Measurements from ENCODE around the gene DAG1. TPM values are rescaled to one million over a fixed set of nuclear protein-coding genes. Genes with fewer than 3 reads are reported as not detected.

The DAG1 gene
- total and polyA plus RNA-seq, 10 of the 15 experiments (the other 5 are each of a cell fraction or from before 2014, with no cell fraction given), result 0.33 to 16.3 (median 9.2) TPM

- TF ChIP-seq PKNOX1 (IDR thresholded peaks at IDR 0.05), result no peak
- 0 out of 2 replicates have a peak, but pooled peaks have one; percentile 2 for TF ChIP-seq BACH1 (IDR thresholded peaks at IDR 0.05; ENCODE audit: borderline replicate concordance)
- TF ChIP-seq TCF3 (IDR thresholded peaks at IDR 0.05; ENCODE audit: borderline replicate concordance, insufficient read depth, low read depth, low read length), result no peak
- TF ChIP-seq TCF12 (IDR thresholded peaks at IDR 0.05; ENCODE audit: low read depth, low read length), result no peak
- TF ChIP-seq CBX3 (IDR thresholded peaks at IDR 0.05; ENCODE audit: borderline replicate concordance, low read depth), result no peak
- no peak for TF ChIP-seq STAT3 (IDR thresholded peaks at IDR 0.05; ENCODE audit: low read depth, low read length)
- no peak for TF ChIP-seq CBX5 (IDR thresholded peaks at IDR 0.05; ENCODE audit: low read depth)
- no peak for TF ChIP-seq NR2F1 (conservative IDR thresholded peaks at IDR 0.05)
- TF ChIP-seq ZBTB40 (IDR thresholded peaks at IDR 0.05; ENCODE audit: borderline replicate concordance), result no peak
- no peak for TF ChIP-seq NFYA (IDR thresholded peaks at IDR 0.05; ENCODE audit: borderline replicate concordance, low read depth, low read length)
- TF ChIP-seq RELA (IDR thresholded peaks at IDR 0.05; ENCODE audit: borderline replicate concordance, partially characterized antibody), result no peak
- TF ChIP-seq ZBTB33 (IDR thresholded peaks at IDR 0.05), result no peak
- TF ChIP-seq MXI1 (IDR thresholded peaks at IDR 0.05; ENCODE audit: low read depth, low read length), result 0 out of 2 replicates have a peak, but pooled peaks have one; percentile 25
- no peak for TF ChIP-seq YBX1 (IDR thresholded peaks at IDR 0.05)
- no peak for TF ChIP-seq RBBP5 (conservative IDR thresholded peaks at IDR 0.05)
- TF ChIP-seq TCF7 (IDR thresholded peaks at IDR 0.05; ENCODE audit: borderline replicate concordance), result no peak
- TF ChIP-seq ZNF687 (IDR thresholded peaks at IDR 0.05), result no peak
Measured at GRCh38 chr3:49539659-49540560, 69.8 kb downstream of the DAG1 start (continued).

All from GM12878 (cell line).